AML-193 (cell line): ENCODE measurements around the gene UBALD1.

Source experiments
- DNase-seq, 2 experiments: peaks; one replicate each; lab custom pipeline; 2025; lab: John Stamatoyannopoulos, UW

Gene UBALD1

GRCh38 chr16:4646773-4647643 lies 32.3 kb upstream of the UBALD1 start:
- no peak for DNase-seq

GRCh38 chr16:4641895-4642294 lies 27.2 kb upstream of the UBALD1 start:
- no peak for DNase-seq

GRCh38 chr16:4641306-4641687 lies 26.6 kb upstream of the UBALD1 start:
- no peak for DNase-seq

GRCh38 chr16:4640572-4641305 lies 26.1 kb upstream of the UBALD1 start:
- no peak for DNase-seq

- no peak for DNase-seq
These were observed 25.3 kb upstream of the UBALD1 start for GRCh38 chr16:4639899-4640509.

GRCh38 chr16:4637501-4638166 lies 22.9 kb upstream of the UBALD1 start:
- no peak for DNase-seq

GRCh38 chr16:4636196-4636595 lies 21.5 kb upstream of the UBALD1 start:
- no peak for DNase-seq

GRCh38 chr16:4634768-4635167 lies 20.1 kb upstream of the UBALD1 start:
- no peak for DNase-seq

- no peak for DNase-seq
These were observed 19.4 kb upstream of the UBALD1 start for GRCh38 chr16:4633910-4634635.

GRCh38 chr16:4631444-4631843 lies 16.8 kb upstream of the UBALD1 start:
- DNase-seq, result no peak

- no peak for DNase-seq
These were observed 13.6 kb upstream of the UBALD1 start for GRCh38 chr16:4628283-4628682.

GRCh38 chr16:4626396-4626795 lies 11.7 kb upstream of the UBALD1 start:
- no peak for DNase-seq

- DNase-seq, result peak; percentile 31 to 32
These were observed 11.0 kb upstream of the UBALD1 start for GRCh38 chr16:4625560-4626159.

- DNase-seq, result peak in 1 of 2 experiments; percentile 31
These were observed 10.3 kb upstream of the UBALD1 start for GRCh38 chr16:4624827-4625559.

GRCh38 chr16:4624015-4624826 lies 9.5 kb upstream of the UBALD1 start, which contains the start of gene MGRN1:
MGRN1 (plus strand) TSS chr16:4624826; CDS start chr16:4624961, 135 bp downstream.
- DNase-seq, result peak; percentile 88 to 94

- DNase-seq, result peak; percentile 39 to 44
These were observed 8.9 kb upstream of the UBALD1 start for GRCh38 chr16:4623593-4623992.

- DNase-seq, result no peak
These were observed 4.1 kb upstream of the UBALD1 start for GRCh38 chr16:4618645-4619418.

GRCh38 chr16:4617880-4618279 lies 3.2 kb upstream of the UBALD1 start:
- no peak for DNase-seq
